Measurements from ENCODE around the gene KIAA0232. TPM values are rescaled to one million over a fixed set of nuclear protein-coding genes. Genes with fewer than 3 reads are reported as not detected.

Gene KIAA0232
- total and polyA plus RNA-seq, 9 of the 15 experiments (the other 6 are each of a cell fraction or from before 2014, with no cell fraction given), result 3.5 to 17.4 (median 13.0) TPM

DNA sequence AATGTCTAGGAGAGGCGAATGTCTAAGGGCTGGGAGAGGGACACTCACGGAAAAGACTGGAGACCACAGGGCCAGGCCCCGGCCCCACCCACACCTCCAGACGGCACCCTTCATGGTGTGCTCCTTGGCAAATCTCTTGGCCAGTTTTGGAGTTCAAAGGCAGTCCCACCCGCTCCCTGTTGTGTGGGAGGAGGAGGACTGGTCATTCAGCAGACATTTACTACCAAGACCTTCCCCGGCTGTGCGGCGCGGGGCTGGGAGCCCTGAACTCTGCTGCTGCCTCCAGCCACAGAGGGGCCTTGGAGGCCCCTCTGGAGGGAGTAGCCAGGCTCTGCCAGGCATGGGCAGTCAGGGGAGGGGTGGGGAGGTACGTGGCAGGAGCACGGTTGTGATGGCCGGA lies 118.4 kb downstream of the KIAA0232 start (continued):
- TF ChIP-seq, protein P1, sequence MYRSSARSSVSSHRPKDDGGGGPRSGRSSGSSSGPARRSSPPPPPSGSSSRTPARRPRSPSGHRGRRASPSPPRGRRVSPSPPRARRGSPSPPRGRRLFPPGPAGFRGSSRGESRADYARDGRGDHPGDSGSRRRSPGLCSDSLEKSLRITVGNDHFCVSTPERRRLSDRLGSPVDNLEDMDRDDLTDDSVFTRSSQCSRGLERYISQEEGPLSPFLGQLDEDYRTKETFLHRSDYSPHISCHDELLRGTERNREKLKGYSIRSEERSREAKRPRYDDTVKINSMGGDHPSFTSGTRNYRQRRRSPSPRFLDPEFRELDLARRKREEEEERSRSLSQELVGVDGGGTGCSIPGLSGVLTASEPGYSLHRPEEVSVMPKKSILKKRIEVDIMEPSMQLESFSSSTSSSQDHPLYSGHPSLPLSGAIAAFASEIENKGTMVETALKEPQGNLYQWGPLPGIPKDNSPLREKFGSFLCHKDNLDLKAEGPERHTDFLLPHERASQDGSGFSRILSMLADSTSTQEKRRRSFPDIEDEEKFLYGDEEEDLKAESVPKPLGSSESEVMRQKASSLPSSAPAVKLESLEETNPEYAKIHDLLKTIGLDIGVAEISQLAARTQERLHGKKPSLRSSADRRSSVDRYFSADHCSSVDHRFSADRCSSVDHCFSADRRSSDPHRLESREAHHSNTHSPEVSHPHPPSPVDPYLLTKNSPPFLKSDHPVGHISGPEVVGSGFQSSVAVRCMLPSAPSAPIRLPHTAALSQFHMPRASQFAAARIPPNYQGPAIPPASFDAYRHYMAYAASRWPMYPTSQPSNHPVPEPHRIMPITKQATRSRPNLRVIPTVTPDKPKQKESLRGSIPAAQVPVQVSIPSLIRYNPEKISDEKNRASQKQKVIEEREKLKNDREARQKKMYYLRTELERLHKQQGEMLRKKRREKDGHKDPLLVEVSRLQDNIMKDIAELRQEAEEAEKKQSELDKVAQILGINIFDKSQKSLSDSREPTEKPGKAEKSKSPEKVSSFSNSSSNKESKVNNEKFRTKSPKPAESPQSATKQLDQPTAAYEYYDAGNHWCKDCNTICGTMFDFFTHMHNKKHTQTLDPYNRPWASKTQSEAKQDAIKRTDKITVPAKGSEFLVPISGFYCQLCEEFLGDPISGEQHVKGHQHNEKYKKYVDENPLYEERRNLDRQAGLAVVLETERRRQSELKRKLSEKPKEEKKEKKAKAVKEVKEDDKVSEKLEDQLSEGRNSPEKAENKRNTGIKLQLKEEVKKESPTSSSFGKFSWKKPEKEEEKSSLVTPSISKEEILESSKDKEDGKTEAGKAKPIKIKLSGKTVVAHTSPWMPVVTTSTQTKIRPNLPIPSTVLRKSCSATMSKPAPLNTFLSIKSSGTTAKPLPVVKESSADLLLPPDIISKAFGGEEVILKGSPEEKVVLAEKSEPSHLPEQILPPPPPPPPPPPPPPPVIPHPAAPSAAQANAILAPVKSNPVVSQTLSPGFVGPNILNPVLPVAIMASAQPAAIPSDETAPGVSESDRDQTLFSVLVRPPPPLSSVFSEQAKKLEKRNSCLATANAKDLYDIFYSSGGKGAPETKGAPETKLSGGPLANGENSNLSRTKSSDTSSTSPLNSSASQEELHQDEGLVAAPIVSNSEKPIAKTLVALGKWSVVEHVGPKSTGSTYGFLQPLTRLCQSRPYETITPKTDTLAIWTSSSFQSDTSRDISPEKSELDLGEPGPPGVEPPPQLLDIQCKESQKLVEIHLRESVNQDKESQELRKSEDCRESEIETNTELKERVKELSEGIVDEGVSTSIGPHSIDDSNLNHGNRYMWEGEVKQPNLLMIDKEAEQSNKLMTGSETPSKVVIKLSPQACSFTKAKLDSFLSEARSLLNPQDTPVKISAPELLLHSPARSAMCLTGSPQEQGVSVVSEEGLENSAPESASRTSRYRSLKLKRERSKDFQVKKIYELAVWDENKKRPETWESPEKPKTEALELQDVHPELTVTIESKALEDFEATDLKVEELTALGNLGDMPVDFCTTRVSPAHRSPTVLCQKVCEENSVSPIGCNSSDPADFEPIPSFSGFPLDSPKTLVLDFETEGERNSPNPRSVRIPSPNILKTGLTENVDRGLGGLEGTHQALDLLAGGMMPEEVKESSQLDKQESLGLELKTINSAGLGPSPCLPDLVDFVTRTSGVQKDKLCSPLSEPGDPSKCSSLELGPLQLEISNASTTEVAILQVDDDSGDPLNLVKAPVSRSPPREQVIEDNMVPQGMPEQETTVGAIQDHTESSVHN (IDR thresholded peaks at IDR 0.05; ENCODE audit: borderline replicate concordance in 1 of 2, low read depth in 1 of 2), result no peak
- no peak for TF ChIP-seq SUPT5H (IDR thresholded peaks at IDR 0.05)
- TF ChIP-seq CHD1 (IDR thresholded peaks at IDR 0.05; ENCODE audit: low read length), result no peak
- TF ChIP-seq, protein P2, sequence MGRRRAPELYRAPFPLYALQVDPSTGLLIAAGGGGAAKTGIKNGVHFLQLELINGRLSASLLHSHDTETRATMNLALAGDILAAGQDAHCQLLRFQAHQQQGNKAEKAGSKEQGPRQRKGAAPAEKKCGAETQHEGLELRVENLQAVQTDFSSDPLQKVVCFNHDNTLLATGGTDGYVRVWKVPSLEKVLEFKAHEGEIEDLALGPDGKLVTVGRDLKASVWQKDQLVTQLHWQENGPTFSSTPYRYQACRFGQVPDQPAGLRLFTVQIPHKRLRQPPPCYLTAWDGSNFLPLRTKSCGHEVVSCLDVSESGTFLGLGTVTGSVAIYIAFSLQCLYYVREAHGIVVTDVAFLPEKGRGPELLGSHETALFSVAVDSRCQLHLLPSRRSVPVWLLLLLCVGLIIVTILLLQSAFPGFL (CRISPR knock-in tag; IDR thresholded peaks at IDR 0.05), result no peak
- TF ChIP-seq CCAR2 (IDR thresholded peaks at IDR 0.05; ENCODE audit: low read depth, low read length), result no peak
- no peak for TF ChIP-seq SRSF3 (IDR thresholded peaks at IDR 0.05; ENCODE audit: insufficient read depth, low read length)

All from K562 (cell line).